SKM-1 treated with dmso at 0.1 percent for 144 hours (cell line): ENCODE measurements around the gene POC1A.

ENCODE experiments used
- DNase-seq: peaks from one replicate; lab custom pipeline; 2025; ENCODE audit not compliant: unreplicated experiment; lab: John Stamatoyannopoulos, UW

POC1A gene

GRCh38 chr3:52088445-52089367 lies 65.5 kb downstream of the POC1A start:
- DNase-seq, result peak; percentile 90

DNA sequence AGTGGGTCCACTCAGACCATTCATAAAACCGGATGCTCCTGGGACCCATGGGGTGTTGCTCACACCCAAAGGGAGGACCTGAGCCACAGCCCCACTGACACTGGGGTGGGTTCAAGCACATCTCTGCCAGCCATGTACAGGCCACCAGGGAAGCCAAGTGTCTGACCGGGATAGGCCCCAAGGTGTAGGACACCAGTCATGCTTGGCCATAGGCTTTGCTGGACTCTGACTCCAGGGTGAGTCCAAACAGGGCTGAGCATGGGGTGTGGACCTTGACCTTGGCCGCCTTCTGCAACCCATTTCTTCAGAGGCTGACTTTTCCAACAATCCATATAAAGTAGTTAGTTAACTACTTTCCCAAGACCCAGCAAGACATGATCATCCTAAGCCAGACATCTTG lies 66.5 kb downstream of the POC1A start:
- no peak for DNase-seq

GRCh38 chr3:52086976-52087663 lies 67.1 kb downstream of the POC1A start:
- DNase-seq, result peak; percentile 63

DNA sequence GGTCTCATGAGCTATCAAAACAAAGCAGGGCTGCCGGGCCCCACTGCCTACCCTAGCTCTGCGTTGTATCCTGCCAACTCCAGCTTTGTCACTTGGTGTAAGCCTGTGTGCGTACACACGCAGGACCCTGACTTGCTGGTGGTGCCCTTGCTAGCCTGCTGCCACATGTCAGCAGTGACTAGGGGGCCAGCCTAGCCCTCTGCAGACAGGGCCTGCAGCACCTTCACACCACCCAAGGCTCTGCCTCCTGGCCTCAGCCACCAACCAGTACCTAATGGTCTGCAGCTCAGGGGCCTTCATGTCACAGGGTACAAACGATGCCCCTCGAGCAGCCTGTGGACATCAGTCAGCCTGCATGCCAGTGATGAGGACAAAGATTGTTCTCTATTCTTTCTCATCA lies 67.8 kb downstream of the POC1A start:
- DNase-seq, result no peak

DNA sequence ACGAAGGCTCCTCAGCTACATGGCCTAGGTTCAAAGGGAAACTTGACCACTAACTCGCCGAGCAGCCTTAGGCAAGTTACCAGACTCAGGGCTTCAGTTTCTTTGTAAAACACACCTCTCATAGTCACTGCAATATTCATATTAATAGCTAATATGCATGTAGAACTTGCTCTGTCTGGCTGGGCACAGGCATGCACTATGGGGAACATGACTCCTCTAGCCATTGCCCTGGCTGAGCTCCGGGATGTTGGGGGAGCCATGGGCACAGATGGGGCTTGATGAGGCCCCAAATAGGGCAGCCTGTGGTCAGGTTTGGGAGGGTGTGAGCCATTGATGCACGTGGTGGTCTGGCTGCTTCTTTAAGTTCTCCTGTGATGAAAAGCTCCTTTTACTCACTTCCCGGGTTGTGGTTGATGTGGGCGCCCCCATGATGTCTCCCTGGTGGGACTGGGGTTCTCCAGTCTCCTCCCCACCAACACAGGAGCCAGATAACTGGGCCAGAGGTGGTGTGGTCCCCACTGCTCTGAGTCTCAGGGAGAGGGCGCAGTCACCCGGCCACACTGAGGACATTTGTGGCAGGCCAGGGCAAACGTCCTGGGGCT lies 68.4 kb downstream of the POC1A start:
- no peak for DNase-seq

DNA sequence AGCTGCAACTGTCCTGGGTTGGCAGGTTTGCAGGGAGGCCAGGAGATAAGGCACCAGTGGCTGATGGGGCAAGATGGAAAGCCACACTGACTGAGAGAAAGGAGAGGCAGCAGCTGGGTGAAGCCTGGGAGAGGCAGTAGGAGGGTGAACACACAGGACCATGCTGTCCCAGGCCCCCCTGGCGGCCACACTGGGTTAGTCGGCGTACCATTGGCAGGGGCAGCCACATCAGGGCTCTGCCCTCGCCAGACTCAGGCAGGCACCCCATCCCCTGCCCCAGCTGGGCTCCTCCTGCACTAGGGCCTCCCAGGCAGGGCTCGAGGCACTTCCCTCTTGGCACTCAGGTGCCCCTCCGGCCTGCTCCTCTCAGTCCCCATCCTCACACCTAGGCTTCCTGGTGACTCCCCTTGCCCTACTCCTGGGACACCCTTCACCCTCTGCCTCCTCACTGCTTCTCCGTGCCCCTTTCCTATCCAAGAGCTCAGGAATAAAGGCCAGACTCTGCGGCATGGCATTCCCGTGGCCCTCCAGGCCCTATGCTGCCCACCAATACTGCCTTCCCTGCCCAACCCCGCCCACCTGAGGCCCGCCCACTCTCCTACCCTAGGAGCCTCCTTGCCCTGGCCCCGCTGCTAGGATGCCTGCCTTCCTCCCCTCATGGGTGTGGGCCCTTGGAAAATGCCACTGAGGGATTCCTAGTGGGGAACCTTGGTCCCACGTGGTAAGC lies 69.1 kb downstream of the POC1A start:
- DNase-seq, result no peak

DNA sequence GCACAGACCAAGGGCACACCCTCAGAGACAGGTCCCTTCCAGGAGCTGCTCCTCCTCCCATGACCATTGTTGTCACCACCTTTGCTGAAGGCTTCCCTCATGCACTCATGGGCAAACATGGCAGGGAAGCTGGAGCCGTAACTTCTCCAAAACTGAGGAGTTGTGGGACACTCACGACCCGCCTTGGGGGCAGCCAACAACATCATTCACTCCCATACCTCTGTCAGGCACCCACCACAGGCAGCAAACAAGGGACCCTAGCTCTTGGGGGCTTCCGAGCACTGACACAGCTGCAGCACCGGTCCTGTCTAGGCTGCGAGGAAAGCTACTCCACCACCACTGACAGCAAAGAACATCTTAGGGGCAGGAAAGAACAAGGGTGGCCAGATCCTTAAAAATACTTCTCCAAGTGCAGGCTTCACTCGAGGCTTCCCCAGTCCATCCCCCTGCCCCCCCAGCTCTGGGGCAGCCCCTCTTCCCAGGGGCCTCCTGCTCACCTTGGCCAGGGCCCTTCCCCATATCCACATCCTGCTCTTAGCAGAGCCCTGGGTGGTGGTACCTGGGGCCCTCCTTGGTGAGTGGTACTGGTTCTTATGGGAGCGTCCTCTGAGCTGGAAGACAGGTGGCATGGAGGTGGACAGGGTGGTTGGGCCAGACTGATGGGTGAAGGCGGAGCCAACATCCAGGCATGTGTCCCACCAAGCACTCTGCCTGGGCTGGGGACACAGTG lies 69.8 kb downstream of the POC1A start:
- DNase-seq, result no peak

- no peak for DNase-seq
Measured at GRCh38 chr3:52083556-52084087, 70.6 kb downstream of the POC1A start.

DNA sequence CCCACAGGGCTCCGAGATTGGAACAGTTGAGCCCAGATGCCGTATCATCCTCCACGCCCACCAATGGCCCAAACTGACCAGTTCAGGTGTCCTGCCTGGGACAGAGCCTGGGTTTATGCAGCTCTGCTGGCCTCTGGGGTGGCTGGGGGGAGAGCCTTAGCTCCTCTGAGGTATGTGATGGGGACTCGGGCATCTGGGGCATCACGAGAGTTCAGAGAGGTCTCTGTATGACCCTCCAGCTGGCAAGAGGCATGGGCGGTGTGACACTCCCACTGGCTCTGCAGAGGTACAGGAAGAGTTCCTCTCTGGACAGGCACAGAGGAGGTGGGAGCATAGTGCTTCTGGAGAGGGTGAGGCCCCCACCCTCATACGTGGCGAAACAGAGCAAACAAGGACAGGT lies 71.3 kb downstream of the POC1A start:
- no peak for DNase-seq

- DNase-seq, result no peak
Measured at GRCh38 chr3:52080830-52081719, 73.1 kb downstream of the POC1A start.

- DNase-seq, result no peak
Measured at GRCh38 chr3:52079958-52080357, 74.3 kb downstream of the POC1A start.

GRCh38 chr3:52078781-52079560 lies 75.3 kb downstream of the POC1A start:
- DNase-seq, result no peak

- no peak for DNase-seq
Measured at GRCh38 chr3:52077925-52078324, 76.3 kb downstream of the POC1A start.

- DNase-seq, result no peak
Measured at GRCh38 chr3:52076896-52077780, 77.1 kb downstream of the POC1A start.

DNA sequence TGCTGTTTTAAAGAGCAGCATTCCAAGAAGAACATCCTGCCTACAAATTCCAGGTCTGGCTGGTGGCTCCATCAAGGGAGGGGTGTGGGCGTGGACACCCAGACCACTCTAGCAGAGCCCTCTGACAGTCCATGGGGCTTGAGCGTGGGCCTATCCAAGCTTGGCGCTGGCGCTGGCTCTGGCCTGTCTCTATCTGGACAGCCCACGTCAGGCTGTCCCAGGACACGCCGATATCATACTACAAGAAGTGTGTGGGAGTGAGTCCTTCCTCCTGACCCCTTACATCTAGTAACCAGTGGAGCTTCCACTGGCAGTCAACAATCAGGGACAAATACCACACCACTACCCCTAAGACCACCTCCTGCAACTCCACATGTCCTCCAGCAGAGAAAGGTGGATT lies 80.7 kb downstream of the POC1A start:
- no peak for DNase-seq

- DNase-seq, result no peak
Measured at GRCh38 chr3:52072471-52072870, 81.8 kb downstream of the POC1A start.

DNA sequence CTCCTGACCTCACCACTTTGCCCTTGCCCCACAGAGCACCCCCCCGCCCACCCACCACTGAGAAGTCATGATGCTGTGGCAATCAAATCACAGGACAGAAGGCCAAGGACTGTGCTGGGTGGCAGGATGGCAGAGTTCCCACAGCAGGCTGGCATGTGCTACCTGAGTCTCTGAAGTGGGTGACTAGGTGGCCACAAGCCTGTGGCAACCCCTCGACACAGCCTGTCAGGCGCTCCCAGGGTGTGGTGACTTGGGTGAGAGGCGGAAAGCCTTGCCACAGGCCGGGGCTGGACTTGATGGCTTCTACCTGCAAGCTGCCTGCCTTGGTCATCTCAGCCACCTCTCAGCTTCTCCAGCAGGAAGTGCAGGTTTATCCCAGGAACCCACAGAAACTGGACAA lies 82.2 kb downstream of the POC1A start:
- DNase-seq, result no peak
